ENCODE measurements around the gene TGFBR2.

TGFBR2 gene

GRCh38 chr3:30708472-30708871 is 102.1 kb downstream of the TGFBR2 start:
- DNase-seq (ENCODE audit: insufficient read length, low spot score), result no peak
- no peak for FAIRE-seq

GRCh38 chr3:30710017-30710416 is 103.6 kb downstream of the TGFBR2 start:
- FAIRE-seq (no peak), DNase-seq (ENCODE audit: insufficient read length, low spot score) (no peak)

- DNase-seq (ENCODE audit: insufficient read length, low spot score) (no peak), FAIRE-seq (no peak)
Observed at GRCh38 chr3:30711151-30711550, 104.8 kb downstream of the TGFBR2 start.

DNA sequence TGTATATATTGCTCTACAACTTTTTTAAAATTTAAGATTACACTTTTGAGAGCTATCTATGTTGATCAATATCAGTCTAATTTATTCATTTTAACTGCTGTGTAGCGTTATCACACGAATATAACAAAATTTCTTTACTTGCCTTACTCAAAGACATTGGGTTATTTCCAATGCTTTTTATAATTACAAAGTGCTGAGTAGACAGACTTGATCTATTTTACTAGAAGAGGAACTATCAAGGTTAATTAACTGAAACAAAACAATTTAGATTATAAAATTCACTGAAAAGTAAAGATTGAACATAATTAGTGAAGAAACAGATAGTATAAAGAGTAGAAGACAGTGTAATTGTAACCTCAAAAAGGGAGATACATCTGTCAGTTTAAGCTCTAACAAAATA is 105.5 kb downstream of the TGFBR2 start:
- no peak for DNase-seq (ENCODE audit: insufficient read length, low spot score)
- no peak for FAIRE-seq

DNA sequence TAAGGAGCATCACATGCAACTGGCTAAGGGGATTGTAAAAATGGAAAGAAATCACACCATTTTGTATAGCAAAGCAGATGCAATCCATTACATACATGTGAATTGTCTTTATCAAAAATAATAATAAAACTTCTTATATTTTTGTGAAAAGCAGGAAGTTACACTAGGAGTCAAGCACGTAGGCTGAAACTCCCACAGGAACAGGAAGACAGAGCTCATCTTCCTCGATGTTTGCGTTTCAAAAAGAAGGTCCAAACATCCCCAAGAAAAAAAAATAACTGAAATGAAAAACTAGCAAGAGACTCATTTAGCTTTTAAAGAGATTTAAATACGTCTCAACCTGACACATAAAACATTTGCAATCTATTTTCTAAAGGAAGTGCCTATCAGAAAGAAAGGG is 106.6 kb downstream of the TGFBR2 start:
- DNase-seq (ENCODE audit: insufficient read length, low spot score) (no peak), FAIRE-seq (no peak)

- FAIRE-seq, result no peak
- no peak for DNase-seq (ENCODE audit: insufficient read length, low spot score)
Observed at GRCh38 chr3:30713885-30714503, 107.6 kb downstream of the TGFBR2 start.

DNA sequence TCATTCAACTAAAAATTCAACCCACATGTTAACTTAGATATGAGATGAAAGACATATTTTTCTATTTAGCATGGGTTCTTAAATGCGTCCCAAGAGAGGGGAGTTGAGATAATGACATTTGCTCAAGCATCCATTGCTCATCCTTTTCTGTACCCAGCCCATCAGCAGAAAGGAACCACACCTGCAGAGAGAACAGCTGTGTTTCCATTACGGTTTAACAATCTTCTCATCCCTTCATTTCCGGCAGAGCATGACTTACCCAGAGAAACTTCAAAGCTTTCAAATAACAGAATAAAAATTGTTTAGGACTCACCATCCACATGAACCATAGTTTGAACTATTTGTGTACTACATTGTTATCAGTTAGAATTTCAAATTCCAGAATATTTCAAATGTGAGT is 113.1 kb downstream of the TGFBR2 start:
- DNase-seq (ENCODE audit: insufficient read length, low spot score) (no peak), FAIRE-seq (no peak)

- FAIRE-seq (peak; percentile 4), DNase-seq (ENCODE audit: insufficient read length, low spot score) (no peak)
Observed at GRCh38 chr3:30720586-30721313, 114.3 kb downstream of the TGFBR2 start.

GRCh38 chr3:30721314-30721634 is 114.9 kb downstream of the TGFBR2 start:
- FAIRE-seq (no peak), DNase-seq (ENCODE audit: insufficient read length, low spot score) (no peak)

DNA sequence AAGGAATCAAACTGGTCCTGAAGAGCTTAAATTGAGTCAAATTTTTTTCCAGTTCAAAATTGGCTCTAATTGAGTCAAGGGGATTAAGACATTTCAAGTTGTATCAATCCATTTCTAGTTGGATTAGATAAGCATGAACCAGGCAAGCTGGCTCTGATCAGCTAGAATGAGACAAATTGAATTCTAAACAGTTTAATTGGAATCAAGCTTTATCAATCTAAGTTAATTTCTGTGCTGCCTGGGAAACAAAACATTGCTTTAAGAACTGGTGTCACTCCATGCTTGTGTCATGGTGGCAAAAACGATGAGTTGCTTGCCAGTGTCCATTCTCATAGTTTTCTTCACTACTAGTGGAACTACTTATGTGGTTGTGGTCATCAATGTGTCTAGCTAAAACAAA is 116.8 kb downstream of the TGFBR2 start:
- FAIRE-seq, result no peak
- DNase-seq (ENCODE audit: insufficient read length, low spot score), result no peak

GRCh38 chr3:30724863-30725262 is 118.5 kb downstream of the TGFBR2 start:
- FAIRE-seq, result no peak

GRCh38 chr3:30728143-30728542 is 121.7 kb downstream of the TGFBR2 start:
- FAIRE-seq, result no peak

More at GRCh38 chr3:30724863-30725262, 118.5 kb downstream of the TGFBR2 start:
- no peak for DNase-seq (ENCODE audit: insufficient read length, low spot score)

GRCh38 chr3:30729512-30729911 is 123.1 kb downstream of the TGFBR2 start:
- FAIRE-seq (no peak), DNase-seq (ENCODE audit: insufficient read length, low spot score) (no peak)

More at GRCh38 chr3:30728143-30728542, 121.7 kb downstream of the TGFBR2 start:
- no peak for DNase-seq (ENCODE audit: insufficient read length, low spot score)

DNA sequence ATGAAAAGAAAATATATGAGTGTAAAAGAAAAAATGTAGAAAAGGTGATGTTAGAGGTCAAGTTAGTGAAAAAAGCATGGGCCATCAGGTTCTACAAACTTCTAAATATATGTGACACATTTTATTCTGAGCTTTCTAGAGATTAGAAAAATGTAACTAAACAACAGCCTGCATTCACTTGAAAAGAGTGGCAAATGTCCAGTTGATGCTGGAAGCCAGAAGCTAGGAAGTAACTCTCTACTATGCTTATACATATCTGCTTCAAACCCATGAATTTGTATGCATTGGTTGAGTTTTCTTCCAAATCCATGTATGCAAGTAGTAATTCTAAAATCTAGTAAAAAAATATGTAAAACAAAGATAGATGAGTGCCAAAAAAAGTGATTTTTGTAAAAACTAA is 123.5 kb downstream of the TGFBR2 start:
- no peak for DNase-seq (ENCODE audit: insufficient read length, low spot score)
- FAIRE-seq, result no peak

DNA sequence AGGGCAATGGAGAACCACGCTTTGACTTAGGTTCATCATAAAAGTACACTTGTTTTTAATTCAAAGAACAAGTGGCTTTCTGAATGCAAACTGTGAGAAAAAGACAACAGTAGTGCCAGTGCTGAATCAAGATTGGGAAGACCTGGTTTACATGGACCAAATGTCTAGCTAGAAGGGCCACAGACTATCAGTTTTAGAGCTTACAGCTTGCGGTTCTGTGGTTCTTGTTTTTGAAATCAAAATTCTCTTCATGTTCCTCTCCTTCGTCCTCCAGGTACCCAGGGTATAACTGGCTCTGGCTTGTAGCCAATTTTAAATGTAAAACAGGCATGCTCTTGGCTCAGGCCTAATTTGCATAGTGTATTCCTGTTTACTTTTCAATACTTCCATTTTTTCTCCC is 124.6 kb downstream of the TGFBR2 start:
- FAIRE-seq (no peak), DNase-seq (ENCODE audit: insufficient read length, low spot score) (no peak)

GRCh38 chr3:30733209-30733608 is 126.8 kb downstream of the TGFBR2 start:
- DNase-seq (ENCODE audit: insufficient read length, low spot score) (no peak), FAIRE-seq (no peak)

DNA sequence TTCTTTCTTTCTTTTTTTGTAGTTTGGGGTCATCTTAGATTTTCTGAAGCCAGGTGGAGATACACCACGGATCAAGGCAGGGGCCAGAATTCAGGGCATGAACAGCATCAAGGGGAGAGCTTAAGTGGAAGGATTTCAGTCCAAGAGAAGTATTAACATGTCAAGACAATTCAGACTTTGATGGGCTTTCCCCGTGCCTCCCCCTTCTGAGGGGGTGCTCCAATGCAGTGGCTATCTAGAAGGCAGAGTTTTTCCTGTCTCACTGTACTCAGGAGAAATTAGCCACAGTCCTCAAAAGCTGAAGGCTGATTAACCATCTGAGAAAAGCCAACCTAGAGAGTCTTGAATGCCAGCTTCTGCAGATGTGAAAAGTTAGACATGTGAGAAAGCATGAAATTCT is 127.3 kb downstream of the TGFBR2 start:
- FAIRE-seq, result no peak
- DNase-seq (ENCODE audit: insufficient read length, low spot score), result no peak

DNA sequence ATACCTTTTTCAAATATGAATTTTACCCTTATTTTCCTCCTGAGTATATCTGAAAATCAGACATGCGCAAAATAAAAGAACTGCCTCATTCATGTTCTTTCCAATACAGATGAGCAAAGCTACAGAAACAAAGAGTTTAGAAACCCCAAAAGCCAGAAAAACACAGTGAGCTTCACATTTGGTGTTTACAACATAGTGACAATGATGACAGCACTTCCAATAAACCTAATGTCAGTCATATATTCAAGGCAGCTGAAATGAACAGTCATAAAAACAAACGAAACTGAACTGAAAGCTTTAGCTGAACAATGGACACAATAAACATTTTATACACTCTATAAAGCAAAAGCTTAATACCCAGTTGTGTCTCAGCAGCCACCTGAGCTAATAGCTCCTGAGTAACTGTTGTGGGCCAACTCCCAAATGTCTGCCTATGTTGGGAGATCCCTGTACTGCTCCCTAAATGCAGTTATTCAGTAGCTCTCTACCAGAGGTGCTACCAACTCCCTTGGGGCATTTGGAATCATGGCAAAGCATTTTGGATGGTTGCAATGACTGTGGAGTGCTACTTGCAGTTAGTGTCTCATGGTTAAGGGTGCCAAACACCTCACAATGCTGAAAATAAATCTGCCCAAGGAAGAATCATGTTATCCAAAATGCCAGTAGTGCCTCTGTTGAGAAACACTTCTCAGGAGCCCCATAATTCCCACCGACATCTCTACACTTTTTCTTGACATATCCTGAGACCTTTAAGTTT is 131.5 kb downstream of the TGFBR2 start:
- DNase-seq (ENCODE audit: insufficient read length, low spot score) (no peak), FAIRE-seq (no peak)

GRCh38 chr3:30738605-30739004 is 132.2 kb downstream of the TGFBR2 start:
- DNase-seq (ENCODE audit: insufficient read length, low spot score), result no peak
- FAIRE-seq, result no peak

DNA sequence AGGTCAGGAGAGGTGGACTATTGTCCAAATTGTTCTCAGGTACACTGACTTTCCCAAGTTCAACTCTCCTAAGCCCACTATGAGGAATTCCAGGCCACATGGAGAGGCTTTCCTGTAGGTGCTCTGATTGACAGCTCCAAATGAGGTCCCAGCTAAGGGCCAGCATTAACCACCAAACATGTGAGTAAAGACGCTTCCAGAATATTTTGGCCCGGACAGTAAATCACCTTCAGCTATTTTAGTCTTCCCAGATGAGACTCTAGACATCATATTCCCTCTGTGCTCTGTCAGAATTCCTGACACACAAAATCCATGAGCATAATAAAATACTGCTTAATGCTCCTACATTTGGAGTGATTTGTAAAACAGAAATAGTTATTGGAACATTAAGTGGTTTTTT is 135.5 kb downstream of the TGFBR2 start:
- DNase-seq (ENCODE audit: insufficient read length, low spot score) (no peak), FAIRE-seq (no peak)

DNA sequence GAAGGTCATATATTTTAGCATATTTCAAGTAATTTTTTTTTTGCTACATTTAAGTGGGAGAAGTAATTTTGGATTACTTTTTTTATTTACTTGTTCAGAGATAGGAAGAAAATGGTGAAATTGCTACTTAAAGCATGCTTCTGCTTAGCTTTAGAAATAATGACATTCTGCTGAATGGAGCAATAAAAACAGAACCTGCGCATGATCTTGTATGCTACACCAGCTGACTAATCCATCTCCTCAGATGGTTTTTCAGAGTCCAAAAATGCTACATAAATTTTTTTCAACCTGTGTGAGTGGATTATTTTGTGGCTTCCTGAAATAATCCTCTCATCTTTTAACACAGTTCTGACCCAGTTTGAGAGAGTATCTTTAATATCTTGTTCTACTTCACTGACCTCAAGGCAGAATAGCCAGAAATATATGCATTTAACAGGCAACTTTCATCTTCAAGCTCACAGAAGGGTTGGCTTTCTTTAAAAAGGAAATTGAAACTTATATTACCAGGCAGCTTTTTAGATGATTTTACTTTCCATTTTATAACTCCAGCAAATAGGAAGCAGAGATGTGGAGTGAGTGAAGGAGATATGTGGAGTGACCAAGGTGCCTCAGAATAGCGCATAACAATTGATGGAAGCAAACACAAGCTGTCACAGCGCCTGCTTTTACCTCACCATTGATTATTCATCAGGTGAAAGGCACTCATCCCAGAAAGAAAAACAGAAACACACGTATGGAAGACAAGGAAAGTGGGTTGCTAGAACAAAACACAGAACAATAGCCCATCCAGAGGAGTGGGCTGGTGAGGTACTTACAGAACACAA is 136.6 kb downstream of the TGFBR2 start:
- no peak for FAIRE-seq
- no peak for DNase-seq (ENCODE audit: insufficient read length, low spot score)

Measured in GM19239 (cell line).